GM20431 (cell line): ENCODE data around the gene RPS28.

Experiments used
- in situ Hi-C: fragments of 300-500 bp; cut with MseI, MboI; formaldehyde crosslinking; loops from one replicate; pipeline ENCODE4 v1.15.0; 2020; ENCODE audit warnings: low sequenced_read_pairs; ENCODE audit not compliant: unreplicated experiment

RPS28 gene

DNA sequence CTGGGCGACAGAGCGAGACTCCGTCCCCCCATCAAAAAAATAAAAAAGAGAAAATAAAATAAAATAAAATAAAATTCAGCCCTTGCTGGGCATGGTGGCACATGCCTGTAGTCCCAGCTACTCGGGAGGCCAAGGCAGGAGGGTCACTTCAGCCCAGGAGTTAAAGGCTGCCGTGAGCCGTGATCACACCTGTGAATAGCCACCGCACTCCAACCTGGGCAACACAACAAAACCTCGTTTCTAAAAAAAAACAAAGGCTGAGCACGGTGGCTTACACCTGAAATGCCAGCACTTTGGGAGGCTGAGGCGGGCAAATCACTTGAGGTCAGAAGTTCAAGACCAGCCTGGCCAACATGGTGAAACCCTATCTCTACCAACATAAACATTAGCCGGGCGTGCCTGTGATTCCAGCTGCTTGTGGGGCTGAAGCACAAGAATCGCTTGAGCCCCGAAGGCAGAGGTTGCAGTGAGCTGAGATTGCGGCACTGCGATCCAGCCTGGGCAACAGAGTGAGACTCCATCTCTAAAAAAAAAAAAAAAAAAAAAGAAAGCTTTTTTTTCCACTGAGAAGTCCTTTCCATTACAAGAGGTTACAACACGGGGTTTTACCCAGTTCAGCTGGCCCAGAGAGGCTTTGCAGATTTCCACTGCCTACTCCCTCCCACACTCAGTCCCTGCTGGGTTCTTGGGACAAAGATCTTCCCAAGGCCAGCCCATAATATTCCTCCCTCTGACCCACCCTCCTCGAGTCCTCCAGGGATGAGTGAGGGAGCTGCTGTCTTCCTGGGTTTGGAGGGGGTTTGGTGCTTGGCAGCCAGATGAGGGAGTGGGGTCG lies 49.1 kb downstream of the RPS28 start:
- in situ Hi-C loops: no loop called here

- in situ Hi-C loops: no loop called here
These were observed 49.9 kb downstream of the RPS28 start for GRCh38 chr19:8371011-8371804.
